Measurements from ENCODE around the gene ANKLE1. TPM values are rescaled to one million over a fixed set of nuclear protein-coding genes. Genes with fewer than 3 reads are reported as not detected.

ANKLE1 gene
- total and polyA plus RNA-seq, 10 donors = 1.9 to 5.0 (median 2.9) TPM

DNA sequence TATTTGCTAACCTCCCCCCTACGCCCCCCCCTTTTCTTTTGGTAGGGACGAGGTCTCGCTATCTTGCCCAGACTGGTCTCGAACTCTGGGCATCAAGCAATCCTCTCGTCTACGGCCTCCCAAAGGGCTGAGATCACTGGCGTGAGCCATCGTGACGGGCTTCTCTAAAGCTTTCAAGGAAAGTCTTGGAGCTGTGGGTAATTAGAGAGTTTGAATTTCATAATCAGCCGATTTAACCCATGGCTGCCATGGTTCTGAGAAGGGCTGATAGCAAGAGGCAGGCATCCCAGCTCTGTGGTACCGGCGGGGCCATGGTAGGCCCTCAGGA lies 22.2 kb downstream of the ANKLE1 start:
- H3K4me1 ChIP-seq = peaks cover 31 to 79% (median 53%) of the 10 kb centered on the region in 6 donors
- H3K27me3 ChIP-seq (replicated peaks in 1 of 7) = no peaks in the 10 kb centered on the region
- TF ChIP-seq POLR2A (IDR thresholded peaks at IDR 0.05) (no peak), POLR2AphosphoS5 (IDR thresholded peaks at IDR 0.05) (no peak)
- TF ChIP-seq, protein P1, sequence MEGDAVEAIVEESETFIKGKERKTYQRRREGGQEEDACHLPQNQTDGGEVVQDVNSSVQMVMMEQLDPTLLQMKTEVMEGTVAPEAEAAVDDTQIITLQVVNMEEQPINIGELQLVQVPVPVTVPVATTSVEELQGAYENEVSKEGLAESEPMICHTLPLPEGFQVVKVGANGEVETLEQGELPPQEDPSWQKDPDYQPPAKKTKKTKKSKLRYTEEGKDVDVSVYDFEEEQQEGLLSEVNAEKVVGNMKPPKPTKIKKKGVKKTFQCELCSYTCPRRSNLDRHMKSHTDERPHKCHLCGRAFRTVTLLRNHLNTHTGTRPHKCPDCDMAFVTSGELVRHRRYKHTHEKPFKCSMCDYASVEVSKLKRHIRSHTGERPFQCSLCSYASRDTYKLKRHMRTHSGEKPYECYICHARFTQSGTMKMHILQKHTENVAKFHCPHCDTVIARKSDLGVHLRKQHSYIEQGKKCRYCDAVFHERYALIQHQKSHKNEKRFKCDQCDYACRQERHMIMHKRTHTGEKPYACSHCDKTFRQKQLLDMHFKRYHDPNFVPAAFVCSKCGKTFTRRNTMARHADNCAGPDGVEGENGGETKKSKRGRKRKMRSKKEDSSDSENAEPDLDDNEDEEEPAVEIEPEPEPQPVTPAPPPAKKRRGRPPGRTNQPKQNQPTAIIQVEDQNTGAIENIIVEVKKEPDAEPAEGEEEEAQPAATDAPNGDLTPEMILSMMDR (IDR thresholded peaks at IDR 0.05 in 8 of 11, conservative IDR thresholded peaks at IDR 0.05 in 3 of 11) = no peak
- H3K27ac ChIP-seq = peak overlapping the region in 4 of 8 donors; percentile 82 to 97 (median 94)
- no peaks in the 10 kb centered on the region for H3K9me3 ChIP-seq
- 74 to 88% (median 80%) methylated on average over 12 of the region's 12 CpGs for WGBS, 5 donors
- H3K36me3 ChIP-seq = peaks cover 0 to 25% (median 7%) of the 10 kb centered on the region in 6 donors
- peak overlapping the region in 2 of 8 donors; percentile 65 to 80 for H3K4me3 ChIP-seq
- intact Hi-C loops (cut with DNase I; ENCODE audit: low total_unique reads) = no loop called here
- DNase-seq = peak; percentile 74

DNA sequence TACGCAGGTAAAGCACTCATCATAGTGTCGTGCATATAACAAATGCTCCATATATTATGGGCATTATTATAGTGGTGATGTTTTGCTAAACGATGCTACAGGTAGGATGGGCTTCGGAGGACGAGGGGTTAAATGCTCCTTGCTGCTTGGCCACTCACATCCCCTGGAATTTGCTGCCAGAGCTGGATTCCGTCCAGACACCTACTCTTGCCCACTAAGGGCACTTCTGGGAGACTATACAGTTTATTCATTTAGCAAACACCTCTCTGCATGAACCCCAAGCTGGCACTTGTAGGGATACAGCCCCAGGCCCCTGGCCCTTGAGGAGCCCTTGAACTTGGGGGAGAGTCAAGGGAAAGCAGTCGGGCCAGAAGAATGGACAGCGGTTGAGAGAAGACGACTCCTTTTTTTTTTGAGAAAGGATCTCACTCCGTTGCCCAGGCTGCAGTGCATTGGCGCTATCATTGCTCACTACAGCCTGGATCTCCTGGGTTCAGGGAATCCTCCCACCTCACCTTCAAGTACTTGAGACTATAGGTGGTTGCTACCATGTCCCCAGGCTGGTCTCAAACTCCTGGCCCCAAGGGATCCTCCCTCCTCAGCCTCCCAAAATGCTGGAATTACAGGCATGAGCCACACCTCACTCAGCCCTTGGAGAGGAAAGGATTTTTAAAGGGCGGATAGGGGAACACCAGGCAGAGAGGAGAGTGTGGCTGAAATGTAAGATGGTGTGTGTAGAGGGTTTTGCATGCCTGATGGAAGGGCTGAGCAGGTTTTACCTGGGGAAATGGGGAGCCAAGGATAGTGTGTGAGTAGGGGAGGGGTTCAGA lies 22.9 kb downstream of the ANKLE1 start:
- no peak for DNase-seq
- Histone ChIP-seq H3K9me3 (no peaks in the 10 kb centered on the region), H3K4me1 (peaks cover 31 to 82% (median 56%) of the 10 kb centered on the region in 6 donors), H3K36me3 (peaks cover 0 to 19% (median 7%) of the 10 kb centered on the region in 6 donors), H3K4me3 (peak overlapping the region in 5 of 8 donors; percentile 68 to 88 (median 77)), H3K27ac (peak overlapping the region; percentile 22 to 97 (median 92)), H3K27me3 (replicated peaks in 1 of 7) (no peaks in the 10 kb centered on the region)
- intact Hi-C loops (cut with DNase I; ENCODE audit: low total_unique reads) = no loop called here
- no peak for TF ChIP-seq POLR2AphosphoS5 (IDR thresholded peaks at IDR 0.05)
- TF ChIP-seq, protein P1 (IDR thresholded peaks at IDR 0.05 in 8 of 11, conservative IDR thresholded peaks at IDR 0.05 in 3 of 11) = no peak
- no peak for TF ChIP-seq POLR2A (IDR thresholded peaks at IDR 0.05)
- 74 to 83% (median 79%) methylated on average over 11 to 12 of the region's 12 CpGs for WGBS, 5 donors

- no peak for DNase-seq
- intact Hi-C loops (cut with DNase I; ENCODE audit: low total_unique reads) = no loop called here
- H3K36me3 ChIP-seq = peaks cover 0 to 14% (median 7%) of the 10 kb centered on the region in 6 donors
- no peaks in the 10 kb centered on the region for H3K9me3 ChIP-seq
- no peaks in the 10 kb centered on the region for H3K27me3 ChIP-seq (replicated peaks in 1 of 7)
- H3K27ac ChIP-seq = peak overlapping the region; percentile 22 to 97 (median 92)
- H3K4me1 ChIP-seq = peaks cover 34 to 87% (median 62%) of the 10 kb centered on the region in 6 donors
- TF ChIP-seq POLR2AphosphoS5 (IDR thresholded peaks at IDR 0.05) = no peak
- TF ChIP-seq, protein P1 (IDR thresholded peaks at IDR 0.05 in 8 of 11, conservative IDR thresholded peaks at IDR 0.05 in 3 of 11) = no peak
- no peak for TF ChIP-seq POLR2A (IDR thresholded peaks at IDR 0.05)
- WGBS, 5 donors = 0 to 3% (median 1%) methylated on average over 5 to 7 of the region's 7 CpGs
- H3K4me3 ChIP-seq = peak overlapping the region; percentile 48 to 88 (median 74)
These were observed 23.5 kb downstream of the ANKLE1 start for GRCh38 chr19:17305216-17305516.

DNA sequence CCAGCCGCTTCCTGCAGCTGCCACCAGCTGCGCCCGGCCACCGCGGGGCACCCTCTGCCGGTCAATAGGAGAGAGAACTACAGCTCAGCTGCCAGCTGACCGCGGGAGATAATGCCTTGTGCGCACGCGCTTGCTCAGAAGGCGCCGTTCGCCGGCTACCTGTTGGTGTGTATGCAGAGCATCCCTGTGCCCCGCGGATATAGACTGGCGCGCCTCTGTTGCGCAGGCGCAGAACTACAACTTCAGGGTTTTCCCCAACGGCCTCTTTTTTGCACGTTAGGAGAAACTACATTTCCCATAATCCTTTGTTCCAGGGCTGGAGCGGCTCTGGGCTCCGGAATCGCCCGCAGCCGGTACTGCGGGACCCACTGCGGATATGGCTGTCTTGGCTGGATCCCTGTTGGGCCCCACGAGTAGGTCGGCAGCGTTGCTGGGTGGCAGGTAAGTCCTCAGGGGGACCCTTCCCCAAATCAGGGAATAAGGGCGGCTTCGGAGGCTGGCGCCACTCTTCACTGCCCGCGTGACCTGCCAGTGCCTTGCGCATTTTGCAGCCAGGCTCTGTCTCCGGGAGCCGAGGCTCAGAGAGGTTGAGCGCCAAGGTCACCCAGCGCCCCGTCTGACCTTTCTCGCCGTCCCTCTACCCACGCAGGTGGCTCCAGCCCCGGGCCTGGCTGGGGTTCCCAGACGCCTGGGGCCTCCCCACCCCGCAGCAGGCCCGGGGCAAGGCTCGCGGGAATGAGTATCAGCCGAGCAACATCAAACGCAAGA lies 24.0 kb downstream of the ANKLE1 start, which contains the start of gene MRPL34:
TSS of gene MRPL34 (plus strand) at position 356 of the 768 bp plus-strand sequence. CDS start at position 377, 21 bp downstream.
- peak within 1 kb of the TSS; percentile 66 to 97 (median 92) for H3K27ac ChIP-seq
- H3K27me3 ChIP-seq (replicated peaks in 1 of 7) = no peaks in the 10 kb centered on the region
- H3K9me3 ChIP-seq = no peaks in the 10 kb centered on the region
- whole genome bisulfite sequencing, 5 donors = 0 to 1% (median 0%) methylated on average over 35 to 55 of the region's 55 CpGs
- DNase-seq = peak; percentile 100
- peaks cover 39 to 87% (median 67%) of the 10 kb centered on the region in 6 donors for H3K4me1 ChIP-seq
- intact Hi-C loops (cut with DNase I; ENCODE audit: low total_unique reads) = no loop called here
- TF ChIP-seq POLR2AphosphoS5 (IDR thresholded peaks at IDR 0.05) = peak; percentile 99
- TF ChIP-seq, protein P1 (IDR thresholded peaks at IDR 0.05 in 8 of 11, conservative IDR thresholded peaks at IDR 0.05 in 3 of 11) = peak; percentile 85 to 97 (median 91)
- peak in 1 of 3 donors; percentile 88 for TF ChIP-seq POLR2A (IDR thresholded peaks at IDR 0.05)
- peak within 1 kb of the TSS; percentile 48 to 88 (median 74) for H3K4me3 ChIP-seq
- peaks cover 0 to 8% (median 6%) of the 10 kb centered on the region in 6 donors for H3K36me3 ChIP-seq

All from spleen (tissue), 11 donors.